ENCODE measurements around the gene TAPBPL.
A peak's percentile ranks its signal among the peaks of the same experiment; 100 is the strongest.
"Not testable (repeated sequence)": the region's sequence is repeated elsewhere in the genome, so short reads cannot be mapped to it uniquely, and the experiment has no call there.

The TAPBPL gene

DNA sequence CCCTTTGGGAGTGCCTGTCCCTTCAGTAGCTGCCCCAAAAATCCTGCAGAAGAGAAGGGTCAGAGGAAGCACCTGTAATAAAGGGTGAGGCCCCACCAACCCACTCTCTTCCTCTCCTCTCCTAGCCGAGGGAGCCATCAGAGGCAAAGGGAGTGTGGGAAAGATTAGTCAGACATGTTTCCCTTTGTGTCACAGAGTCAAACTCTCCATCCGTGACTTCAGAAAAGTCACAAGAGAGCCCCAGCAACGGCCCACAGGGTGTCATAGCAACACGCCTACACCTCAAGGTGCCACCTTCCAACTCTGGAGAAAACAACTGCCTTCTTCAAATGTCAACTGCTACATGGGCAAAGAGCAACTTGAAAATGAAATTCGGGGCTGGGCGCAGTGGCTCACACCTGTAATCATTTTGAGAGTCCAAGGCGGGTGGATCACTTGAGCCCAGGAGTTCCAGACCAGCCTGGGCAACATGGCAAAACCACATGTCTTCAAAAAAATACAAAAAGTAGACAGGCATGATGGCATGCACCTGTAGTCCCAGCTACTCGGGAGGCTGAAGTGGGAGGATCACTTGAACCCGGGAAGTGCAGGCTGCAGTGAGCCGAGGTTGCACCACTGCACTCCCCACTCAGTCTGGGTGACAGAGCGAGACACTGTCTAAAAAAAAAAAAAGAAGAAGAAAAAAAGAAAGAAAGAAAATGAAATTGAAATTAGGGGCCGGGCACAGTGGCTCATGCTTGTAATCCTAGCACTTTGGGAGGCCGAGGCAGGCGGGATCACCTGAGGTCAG, 24.8 kb upstream of the TAPBPL start:
- in situ Hi-C loops (cut with MboI; ENCODE audit: low sequenced_read_pairs), result loop anchor here (5.0 kb wide), 1 partner anchor 35 kb away; no protein-coding TSS in a partner anchor
- H3K4me1 ChIP-seq, result peaks cover 14% of the 10 kb centered on the region
- H3K4me3 ChIP-seq, result no peak overlapping the region

GRCh38 chr12:6427796-6428195, 24.0 kb upstream of the TAPBPL start:
- H3K36me3 ChIP-seq (replicated peaks); DNase-seq (ENCODE audit: low spot score in 2 of 2); H3K4me3 ChIP-seq; H3K27me3 ChIP-seq (ENCODE audit: low read depth); H3K9me3 ChIP-seq: not testable (repeated sequence)
- in situ Hi-C loops (cut with MboI; ENCODE audit: low sequenced_read_pairs), result loop anchor here (5.0 kb wide), 1 partner anchor 35 kb away; no protein-coding TSS in a partner anchor
- peaks cover 14% of the 10 kb centered on the region for H3K4me1 ChIP-seq

More for the DNA sequence above, 24.8 kb upstream of the TAPBPL start:
- H3K27me3 ChIP-seq (ENCODE audit: low read depth), result no peaks in the 10 kb centered on the region
- no peak for DNase-seq (ENCODE audit: low spot score in 2 of 2)
- H3K9me3 ChIP-seq, result no peaks in the 10 kb centered on the region
- no peaks in the 10 kb centered on the region for H3K36me3 ChIP-seq (replicated peaks)

GRCh38 chr12:6428326-6428725, 23.5 kb upstream of the TAPBPL start:
- in situ Hi-C loops (cut with MboI; ENCODE audit: low sequenced_read_pairs), result loop anchor here (5.0 kb wide), 1 partner anchor 34 kb away; no protein-coding TSS in a partner anchor
- no peak for DNase-seq (ENCODE audit: low spot score in 2 of 2)
- peaks cover 14% of the 10 kb centered on the region for H3K4me1 ChIP-seq
- H3K9me3 ChIP-seq, result no peaks in the 10 kb centered on the region
- H3K27me3 ChIP-seq (ENCODE audit: low read depth), result no peaks in the 10 kb centered on the region
- no peak overlapping the region for H3K4me3 ChIP-seq
- H3K36me3 ChIP-seq (replicated peaks), result no peaks in the 10 kb centered on the region

GRCh38 chr12:6430124-6430989, 21.5 kb upstream of the TAPBPL start:
- Histone ChIP-seq H3K4me1 (peaks cover 14% of the 10 kb centered on the region), H3K27me3 (ENCODE audit: low read depth) (no peaks in the 10 kb centered on the region), H3K4me3 (no peak overlapping the region), H3K9me3 (no peaks in the 10 kb centered on the region), H3K36me3 (replicated peaks) (no peaks in the 10 kb centered on the region)
- in situ Hi-C loops (cut with MboI; ENCODE audit: low sequenced_read_pairs), result no loop called here
- DNase-seq (ENCODE audit: low spot score in 2 of 2), result peak; percentile 55 to 74

DNA sequence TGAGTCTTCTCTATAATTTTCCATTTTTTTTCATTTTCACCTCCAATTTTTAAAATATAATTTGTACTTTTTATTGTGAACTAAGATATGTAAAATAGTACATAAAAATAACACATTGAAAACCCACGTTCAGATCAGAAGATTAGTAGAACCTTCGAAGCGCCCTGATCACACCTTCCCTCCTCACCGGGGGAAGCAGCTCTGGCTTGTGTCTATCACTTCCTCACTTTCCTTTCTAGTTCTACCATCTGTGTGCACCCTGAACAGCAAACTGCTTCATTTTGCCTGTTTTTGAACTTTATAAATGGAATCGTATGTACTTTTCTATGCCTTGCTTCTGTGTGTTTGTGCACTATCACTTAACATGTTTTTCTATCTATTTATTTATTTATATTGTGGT, 18.9 kb upstream of the TAPBPL start:
- DNase-seq (ENCODE audit: low spot score in 2 of 2), result no peak
- Histone ChIP-seq H3K36me3 (replicated peaks) (no peaks in the 10 kb centered on the region), H3K27me3 (ENCODE audit: low read depth) (no peaks in the 10 kb centered on the region), H3K9me3 (no peaks in the 10 kb centered on the region), H3K4me1 (peaks cover 14% of the 10 kb centered on the region), H3K4me3 (no peak overlapping the region)
- in situ Hi-C loops (cut with MboI; ENCODE audit: low sequenced_read_pairs), result no loop called here

DNA sequence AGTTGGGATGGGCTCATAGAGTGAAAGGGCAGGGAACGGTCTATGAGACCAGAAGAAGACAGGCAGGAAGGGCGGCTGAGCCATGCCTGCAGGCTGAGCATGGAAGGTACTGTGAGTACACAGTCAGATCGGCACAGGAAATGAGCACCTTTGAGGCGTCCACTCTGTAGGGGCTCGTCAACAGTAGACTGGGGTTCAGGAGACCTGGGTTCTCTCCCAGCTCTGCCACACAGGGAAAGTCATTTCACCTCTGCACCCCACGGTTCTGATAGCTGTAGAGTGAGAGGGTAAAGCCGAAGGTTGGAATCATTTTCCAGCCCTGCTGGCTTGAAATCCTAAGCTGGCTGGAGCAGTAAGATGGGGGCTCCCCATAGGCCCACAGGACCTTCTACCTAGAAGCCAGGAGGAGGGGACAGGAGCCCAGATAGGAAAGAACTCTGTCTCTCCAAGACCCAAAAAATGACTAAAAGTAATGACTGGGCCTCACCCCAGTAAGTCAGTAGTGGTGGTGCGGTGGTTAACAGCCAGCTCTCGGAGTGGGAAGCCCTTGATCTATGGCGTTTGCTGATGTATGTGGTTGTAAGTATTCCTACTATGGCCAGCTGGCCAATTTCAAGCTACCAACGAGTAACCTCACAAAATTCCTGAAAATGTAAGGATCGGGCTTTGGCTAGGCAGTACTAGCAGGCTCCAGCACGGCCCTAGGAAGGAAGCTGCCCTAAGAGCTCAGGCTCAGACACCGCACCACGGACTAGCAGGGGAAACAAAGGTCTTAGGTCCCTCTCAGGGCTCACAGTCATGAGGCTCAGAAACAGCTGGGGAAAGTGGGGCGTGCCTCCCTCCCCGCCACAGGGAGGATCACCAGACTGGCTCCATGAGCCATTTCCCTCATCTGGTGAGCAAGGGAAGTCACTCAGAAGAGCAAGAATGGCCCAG, 17.4 kb upstream of the TAPBPL start:
- in situ Hi-C loops (cut with MboI; ENCODE audit: low sequenced_read_pairs), result no loop called here
- Histone ChIP-seq H3K4me3 (no peak overlapping the region), H3K36me3 (replicated peaks) (no peaks in the 10 kb centered on the region), H3K27me3 (ENCODE audit: low read depth) (no peaks in the 10 kb centered on the region), H3K9me3 (no peaks in the 10 kb centered on the region), H3K4me1 (peaks cover 14% of the 10 kb centered on the region)
- no peak for DNase-seq (ENCODE audit: low spot score in 2 of 2)

GRCh38 chr12:6435961-6436715, 15.7 kb upstream of the TAPBPL start:
- Histone ChIP-seq H3K4me1 (peaks cover 2% of the 10 kb centered on the region), H3K27me3 (ENCODE audit: low read depth) (no peaks in the 10 kb centered on the region), H3K36me3 (replicated peaks) (no peaks in the 10 kb centered on the region), H3K4me3 (no peak overlapping the region), H3K9me3 (no peaks in the 10 kb centered on the region)
- DNase-seq (ENCODE audit: low spot score in 2 of 2), result no peak
- in situ Hi-C loops (cut with MboI; ENCODE audit: low sequenced_read_pairs), result no loop called here

DNA sequence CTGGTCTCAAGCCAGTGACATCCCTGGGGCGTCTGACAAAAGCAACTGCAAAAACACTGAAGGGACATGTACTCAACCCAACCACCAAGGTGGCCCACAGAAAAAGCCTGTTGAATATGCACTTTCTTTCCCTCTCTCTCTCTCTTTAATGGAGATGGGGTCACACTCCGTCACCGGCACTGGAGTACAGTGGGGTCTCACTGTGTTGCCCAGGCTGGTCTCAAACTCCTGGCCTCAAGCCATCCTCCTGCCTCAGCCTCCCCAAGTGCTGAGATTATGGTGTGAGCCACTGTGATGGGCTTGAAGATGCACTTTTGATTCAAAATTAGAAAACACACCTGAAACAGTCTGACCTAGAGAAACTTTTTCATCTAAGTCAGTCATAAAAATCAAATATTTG, 14.3 kb upstream of the TAPBPL start:
- no peaks in the 10 kb centered on the region for H3K36me3 ChIP-seq (replicated peaks)
- no peaks in the 10 kb centered on the region for H3K9me3 ChIP-seq
- DNase-seq (ENCODE audit: low spot score in 2 of 2), result no peak
- no peaks in the 10 kb centered on the region for H3K27me3 ChIP-seq (ENCODE audit: low read depth)
- no peaks in the 10 kb centered on the region for H3K4me1 ChIP-seq
- no peak overlapping the region for H3K4me3 ChIP-seq
- in situ Hi-C loops (cut with MboI; ENCODE audit: low sequenced_read_pairs), result no loop called here

DNA sequence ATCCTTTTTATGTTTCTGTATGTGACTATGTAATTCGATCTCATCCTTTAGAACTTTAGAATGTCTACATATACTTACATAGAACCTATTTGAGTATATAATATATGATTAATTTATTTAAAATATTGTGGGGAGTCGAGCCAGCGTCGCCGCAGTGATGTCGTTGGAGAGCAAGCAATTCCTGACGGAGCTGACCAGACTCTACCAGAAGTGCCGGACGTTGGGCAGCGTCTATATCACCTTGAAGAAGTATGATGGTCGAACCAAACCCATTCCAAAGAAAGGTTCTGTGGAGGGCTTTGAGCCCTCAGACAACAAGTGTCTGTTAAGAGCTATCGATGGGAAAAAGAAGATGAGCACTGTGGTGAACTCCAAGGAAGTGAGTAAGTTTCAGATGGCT, 13.5 kb upstream of the TAPBPL start:
- H3K9me3 ChIP-seq, result no peaks in the 10 kb centered on the region
- in situ Hi-C loops (cut with MboI; ENCODE audit: low sequenced_read_pairs), result no loop called here

GRCh38 chr12:6440391-6440790, 11.5 kb upstream of the TAPBPL start:
- H3K4me3 ChIP-seq, result no peak overlapping the region
- H3K36me3 ChIP-seq (replicated peaks), result no peaks in the 10 kb centered on the region
- no peaks in the 10 kb centered on the region for H3K4me1 ChIP-seq
- no peaks in the 10 kb centered on the region for H3K9me3 ChIP-seq
- no peak for DNase-seq (ENCODE audit: low spot score in 2 of 2)
- in situ Hi-C loops (cut with MboI; ENCODE audit: low sequenced_read_pairs), result no loop called here
- H3K27me3 ChIP-seq (ENCODE audit: low read depth), result 0 out of 2 replicates have a peak, but pooled peaks cover 3% of the 10 kb centered on the region

More for the DNA sequence above, 13.5 kb upstream of the TAPBPL start:
- no peak for DNase-seq (ENCODE audit: low spot score in 2 of 2)
- Histone ChIP-seq H3K4me1 (no peaks in the 10 kb centered on the region), H3K27me3 (ENCODE audit: low read depth) (no peaks in the 10 kb centered on the region), H3K4me3 (no peak overlapping the region), H3K36me3 (replicated peaks) (no peaks in the 10 kb centered on the region)

- DNase-seq (ENCODE audit: low spot score in 2 of 2), result no peak
- H3K4me3 ChIP-seq, result no peak overlapping the region
- H3K9me3 ChIP-seq, result no peaks in the 10 kb centered on the region
- H3K27me3 ChIP-seq (ENCODE audit: low read depth), result 0 out of 2 replicates have a peak, but pooled peaks cover 3% of the 10 kb centered on the region
- no peaks in the 10 kb centered on the region for H3K4me1 ChIP-seq
- no peaks in the 10 kb centered on the region for H3K36me3 ChIP-seq (replicated peaks)
- in situ Hi-C loops (cut with MboI; ENCODE audit: low sequenced_read_pairs), result no loop called here
Observed at GRCh38 chr12:6442836-6443235, 9.0 kb upstream of the TAPBPL start.

- no peak for DNase-seq (ENCODE audit: low spot score in 2 of 2)
- in situ Hi-C loops (cut with MboI; ENCODE audit: low sequenced_read_pairs), result no loop called here
- Histone ChIP-seq H3K4me3 (no peak overlapping the region), H3K4me1 (no peaks in the 10 kb centered on the region), H3K9me3 (no peaks in the 10 kb centered on the region), H3K27me3 (ENCODE audit: low read depth) (0 out of 2 replicates have a peak, but pooled peaks cover 3% of the 10 kb centered on the region), H3K36me3 (replicated peaks) (no peaks in the 10 kb centered on the region)
Observed at GRCh38 chr12:6443361-6443983, 8.4 kb upstream of the TAPBPL start.

Data from HAP-1 (cell line).